ENCODE data around the gene SUV39H2. TPM values are rescaled to one million over a fixed set of nuclear protein-coding genes. Genes with fewer than 3 reads are reported as not detected.

SUV39H2 gene
- total RNA-seq, 1 donor from 2014 or later, result not detected

DNA sequence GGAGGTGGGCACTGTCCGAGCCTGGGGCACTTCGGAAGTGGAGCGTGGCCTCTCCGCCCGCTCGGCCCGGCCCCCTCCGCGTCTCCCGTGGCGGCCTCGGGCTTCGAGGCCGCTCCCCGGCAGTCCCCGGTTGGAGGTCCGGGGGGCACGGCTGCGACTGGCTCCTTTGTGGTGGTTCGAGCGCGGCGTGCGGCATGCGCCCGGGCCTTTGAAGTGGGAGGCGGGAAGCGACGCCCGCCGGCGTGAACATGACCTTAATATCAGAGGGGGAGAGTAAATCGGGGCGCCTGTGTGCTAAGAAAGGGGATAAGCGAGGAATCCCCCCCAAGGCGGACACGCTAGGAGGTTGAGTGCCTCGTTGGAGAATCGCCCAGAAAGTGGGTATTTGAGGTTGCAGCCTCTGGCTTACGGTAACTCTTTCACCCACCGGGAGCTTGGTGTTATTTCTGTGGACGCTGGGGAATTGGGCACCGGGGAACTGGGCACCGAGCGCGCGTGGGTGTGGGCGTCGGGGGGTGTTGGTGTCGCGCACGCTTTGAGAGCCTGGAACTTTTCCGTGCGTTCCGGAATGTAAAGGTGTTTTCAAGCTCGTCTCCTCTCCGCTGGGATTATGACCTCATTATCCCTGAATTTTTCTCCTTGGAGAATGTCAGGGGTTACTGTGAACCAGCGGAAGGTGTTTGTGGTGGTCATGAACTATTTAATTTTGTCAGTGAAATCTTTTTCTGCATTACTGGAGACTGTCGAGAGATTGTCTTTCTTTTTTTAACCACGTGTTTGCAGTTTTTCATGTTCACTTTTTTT lies 660 bp downstream of the SUV39H2 start:
- Histone ChIP-seq H3K4me1 (peaks cover 0 to 4% of the 10 kb centered on the region in 2 donors), H3K27ac (peak overlapping the region; percentile 85 to 92), H3K4me3 (peak overlapping the region; percentile 79 to 92), H3K27me3 (no peaks in the 10 kb centered on the region), H3K36me3 (no peaks in the 10 kb centered on the region), H3K9me3 (no peaks in the 10 kb centered on the region)
- intact Hi-C loops (cut with DNase I), result loop anchor here (2.0 kb wide), 3 partner anchors 217 to 289 kb away; partner anchors contain the start of genes NMT2 and RPP38
- no peak for DNase-seq (ENCODE audit: low spot score in 2 of 2)
- no peak for TF ChIP-seq CTCF (IDR thresholded peaks at IDR 0.05)

- DNase-seq (ENCODE audit: low spot score in 2 of 2), result no peak
- Histone ChIP-seq H3K27ac (no peak overlapping the region), H3K27me3 (no peaks in the 10 kb centered on the region), H3K9me3 (no peaks in the 10 kb centered on the region), H3K4me1 (peaks cover 0 to 4% of the 10 kb centered on the region in 2 donors), H3K36me3 (no peaks in the 10 kb centered on the region), H3K4me3 (peak overlapping the region; percentile 79 to 92)
- intact Hi-C loops (cut with DNase I), result loop anchor here (2.0 kb wide), 3 partner anchors 217 to 289 kb away; partner anchors contain the start of genes NMT2 and RPP38
- TF ChIP-seq CTCF (IDR thresholded peaks at IDR 0.05), result no peak
Measured at GRCh38 chr10:14879928-14880193, 1.2 kb downstream of the SUV39H2 start.

DNA sequence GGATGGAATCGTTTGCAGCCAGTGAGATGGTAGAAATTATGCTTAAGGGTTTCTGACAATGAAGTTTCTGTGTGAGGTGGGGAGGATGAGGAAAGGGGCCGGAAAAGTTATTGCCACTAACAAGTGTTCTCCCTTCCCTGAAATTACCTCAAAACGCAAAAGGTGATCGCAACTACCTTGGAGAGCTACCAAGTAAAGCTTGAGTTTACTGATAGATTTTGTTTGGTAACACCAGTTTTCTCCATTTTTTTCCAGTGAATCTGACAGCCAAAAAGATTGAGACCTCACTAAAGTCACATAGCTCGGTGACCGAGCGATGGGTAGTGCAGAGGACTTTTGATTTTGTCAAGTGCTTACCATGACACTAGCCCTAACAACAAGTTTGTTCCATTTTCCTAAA lies 1.6 kb downstream of the SUV39H2 start:
- intact Hi-C loops (cut with DNase I), result no loop called here
- no peak for TF ChIP-seq CTCF (IDR thresholded peaks at IDR 0.05)

DNA sequence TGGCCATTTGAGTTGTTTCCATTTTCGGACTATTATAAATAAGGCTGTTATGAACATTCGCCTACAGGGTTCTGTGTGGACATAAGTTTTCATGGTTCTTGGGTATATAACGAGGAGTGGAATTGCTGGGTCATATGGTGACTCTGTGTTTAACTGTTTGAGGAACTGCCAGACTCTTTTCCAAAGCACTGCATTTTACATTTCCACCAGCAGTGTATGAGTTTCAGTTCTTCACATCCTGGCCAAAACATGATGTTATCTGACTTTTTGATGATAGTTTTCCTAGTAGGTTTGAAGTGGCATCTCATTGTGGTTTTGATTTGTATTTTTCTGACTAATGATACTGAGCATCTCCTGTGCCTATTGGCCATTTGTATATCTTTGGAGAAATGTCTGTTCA lies 5.4 kb downstream of the SUV39H2 start:
- Histone ChIP-seq H3K27me3 (no peaks in the 10 kb centered on the region), H3K4me1 (no peaks in the 10 kb centered on the region), H3K9me3 (no peaks in the 10 kb centered on the region), H3K36me3 (no peaks in the 10 kb centered on the region), H3K27ac (no peak overlapping the region), H3K4me3 (no peak overlapping the region)
- DNase-seq (ENCODE audit: low spot score in 2 of 2), result no peak
- no peak for TF ChIP-seq CTCF (IDR thresholded peaks at IDR 0.05)
- intact Hi-C loops (cut with DNase I), result no loop called here

More for the DNA sequence above, 1.6 kb downstream of the SUV39H2 start:
- Histone ChIP-seq H3K4me1 (peaks cover 0 to 4% of the 10 kb centered on the region in 2 donors), H3K27ac (no peak overlapping the region), H3K9me3 (no peaks in the 10 kb centered on the region), H3K36me3 (no peaks in the 10 kb centered on the region), H3K27me3 (no peaks in the 10 kb centered on the region), H3K4me3 (peak overlapping the region in 1 of 2 donors; percentile 92)
- DNase-seq (ENCODE audit: low spot score in 2 of 2), result no peak

GRCh38 chr10:14889318-14889717 lies 10.7 kb downstream of the SUV39H2 start:
- H3K27ac ChIP-seq, result no peak overlapping the region
- H3K9me3 ChIP-seq, result no peaks in the 10 kb centered on the region
- no peaks in the 10 kb centered on the region for H3K27me3 ChIP-seq
- no peaks in the 10 kb centered on the region for H3K4me1 ChIP-seq
- H3K4me3 ChIP-seq, result no peak overlapping the region
- TF ChIP-seq CTCF (IDR thresholded peaks at IDR 0.05), result no peak
- H3K36me3 ChIP-seq, result no peaks in the 10 kb centered on the region
- no peak for DNase-seq (ENCODE audit: low spot score in 2 of 2)
- intact Hi-C loops (cut with DNase I), result no loop called here
